ENCODE measurements around the gene HIRA.

Gene HIRA

GRCh38 chr22:19466126-19466716 lies 34.7 kb upstream of the HIRA start:
- TF ChIP-seq CTCF (IDR thresholded peaks at IDR 0.05; ENCODE audit: low read length) = no peak
- TF ChIP-seq EZH2 (optimal IDR thresholded peaks at IDR 0.05; ENCODE audit: low read depth, low read length) = no peak
- peaks cover 27% of the 10 kb centered on the region for H3K79me2 ChIP-seq (ENCODE audit: low read length)
- H2AFZ ChIP-seq (ENCODE audit: low read length) = no peak overlapping the region
- peaks cover 22% of the 10 kb centered on the region for H3K36me3 ChIP-seq (replicated peaks; ENCODE audit: insufficient read depth, low read length)
- H3K4me2 ChIP-seq (ENCODE audit: low read depth, low read length) = no peak overlapping the region
- H3K4me1 ChIP-seq (ENCODE audit: low read length) = no peaks in the 10 kb centered on the region
- H3K27me3 ChIP-seq (replicated peaks; ENCODE audit: insufficient read depth, low read length) = no peaks in the 10 kb centered on the region
- no peaks in the 10 kb centered on the region for H4K20me1 ChIP-seq (ENCODE audit: insufficient read depth, low read length)
- H3K9ac ChIP-seq (ENCODE audit: low read length) = no peak overlapping the region
- no peak overlapping the region for H3K27ac ChIP-seq (ENCODE audit: low read length)
- no peaks in the 10 kb centered on the region for H3K9me2 ChIP-seq (replicated peaks; ENCODE audit: insufficient read depth, low read length)
- H3K9me3 ChIP-seq (replicated peaks; ENCODE audit: insufficient read depth, low read length) = no peaks in the 10 kb centered on the region
- no peak for DNase-seq
- H3F3A ChIP-seq (ENCODE audit: insufficient read depth, low read length) = no peaks in the 10 kb centered on the region
- no peak overlapping the region for H3K4me3 ChIP-seq (ENCODE audit: low read length)

GRCh38 chr22:19464975-19465374 lies 33.4 kb upstream of the HIRA start:
- Histone ChIP-seq H3K9ac (ENCODE audit: low read length) (no peak overlapping the region), H3K4me3 (ENCODE audit: low read length) (no peak overlapping the region), H3K27ac (ENCODE audit: low read length) (no peak overlapping the region), H2AFZ (ENCODE audit: low read length) (no peak overlapping the region), H3K36me3 (replicated peaks; ENCODE audit: insufficient read depth, low read length) (peaks cover 17% of the 10 kb centered on the region), H3K4me1 (ENCODE audit: low read length) (no peaks in the 10 kb centered on the region), H3K27me3 (replicated peaks; ENCODE audit: insufficient read depth, low read length) (no peaks in the 10 kb centered on the region), H4K20me1 (ENCODE audit: insufficient read depth, low read length) (no peaks in the 10 kb centered on the region), H3F3A (ENCODE audit: insufficient read depth, low read length) (no peaks in the 10 kb centered on the region), H3K9me3 (replicated peaks; ENCODE audit: insufficient read depth, low read length) (no peaks in the 10 kb centered on the region), H3K9me2 (replicated peaks; ENCODE audit: insufficient read depth, low read length) (no peaks in the 10 kb centered on the region), H3K79me2 (ENCODE audit: low read length) (peaks cover 17% of the 10 kb centered on the region), H3K4me2 (ENCODE audit: low read depth, low read length) (no peak overlapping the region)
- no peak for TF ChIP-seq EZH2phosphoT487 (IDR thresholded peaks at IDR 0.05; ENCODE audit: low read length)
- TF ChIP-seq EZH2 (optimal IDR thresholded peaks at IDR 0.05; ENCODE audit: low read depth, low read length) = no peak
- no peak for DNase-seq

- no peaks in the 10 kb centered on the region for H3K4me1 ChIP-seq (ENCODE audit: low read length)
- DNase-seq = no peak
- H3K4me2 ChIP-seq (ENCODE audit: low read depth, low read length) = no peak overlapping the region
- H3K9ac ChIP-seq (ENCODE audit: low read length) = no peak overlapping the region
- peaks cover 13% of the 10 kb centered on the region for H3K79me2 ChIP-seq (ENCODE audit: low read length)
- H2AFZ ChIP-seq (ENCODE audit: low read length) = no peak overlapping the region
- no peaks in the 10 kb centered on the region for H3K9me2 ChIP-seq (replicated peaks; ENCODE audit: insufficient read depth, low read length)
- no peaks in the 10 kb centered on the region for H3F3A ChIP-seq (ENCODE audit: insufficient read depth, low read length)
- H4K20me1 ChIP-seq (ENCODE audit: insufficient read depth, low read length) = no peaks in the 10 kb centered on the region
- H3K27ac ChIP-seq (ENCODE audit: low read length) = no peak overlapping the region
- H3K27me3 ChIP-seq (replicated peaks; ENCODE audit: insufficient read depth, low read length) = no peaks in the 10 kb centered on the region
- no peaks in the 10 kb centered on the region for H3K9me3 ChIP-seq (replicated peaks; ENCODE audit: insufficient read depth, low read length)
- H3K36me3 ChIP-seq (replicated peaks; ENCODE audit: insufficient read depth, low read length) = peaks cover 13% of the 10 kb centered on the region
- H3K4me3 ChIP-seq (ENCODE audit: low read length) = no peak overlapping the region
- TF ChIP-seq EZH2phosphoT487 (IDR thresholded peaks at IDR 0.05; ENCODE audit: low read length) = no peak
- no peak for TF ChIP-seq CTCF (IDR thresholded peaks at IDR 0.05; ENCODE audit: low read length)
- no peak for TF ChIP-seq EZH2 (optimal IDR thresholded peaks at IDR 0.05; ENCODE audit: low read depth, low read length)
Observed at GRCh38 chr22:19464546-19464945, 33.0 kb upstream of the HIRA start.
